Panc1 (cell line): Measurements from ENCODE around the gene MAGI2. TPM values are rescaled to one million over a fixed set of nuclear protein-coding genes. Genes with fewer than 3 reads are reported as not detected.

ENCODE experiments used
- ATAC-seq: fragments of 200-7000 bp; cut with Tn5 transposase; 2 replicates; pipeline ENCODE4 v1.9.1; 2020; ENCODE audit warnings: mild to moderate bottlenecking, moderate library complexity
- BruUV-seq: library from RNA; stranded (reverse); fragments of 400-500 nt; replicated peaks from 2 replicates; lab custom pipeline; 2021; lab: Mats Ljungman, UMichigan
- CTCF ChIA-PET: fragments of 300-600 bp; sonication (Branson Sonifier 250); formaldehyde crosslinking; loops from one replicate; lab custom pipeline; 2022; ENCODE audit warnings: antibody characterized with exemption; lab: Charles Lee
- POLR2A ChIA-PET: fragments of 300-600 bp; sonication (Branson Sonifier 250); formaldehyde crosslinking; loops from one replicate; lab custom pipeline; 2022; ENCODE audit warnings: antibody characterized with exemption; lab: Charles Lee
- DNase-seq: peaks from one replicate; pipeline ENCODE4 v3.0.0-alpha.2; 2010; ENCODE audit warnings: low read depth, low spot score
- H3K27ac ChIP-seq: 2 replicates; pipeline ENCODE4 v1.5.1; 2011; ENCODE audit warnings: mild to moderate bottlenecking, low read length, inconsistent platforms
- H3K27me3 ChIP-seq: fragments of 200-500 bp; sonication (Bioruptor generic); 2 replicates; pipeline ENCODE4 v1.6.0; 2014; ENCODE audit warnings: low read length, inconsistent platforms; ENCODE audit not compliant: control insufficient read depth, insufficient read depth
- H3K36me3 ChIP-seq: fragments of 200-500 bp; sonication (Bioruptor generic); 2 replicates; pipeline ENCODE4 v1.5.1; 2014; ENCODE audit warnings: inconsistent platforms, mild to moderate bottlenecking, low read length, moderate library complexity; ENCODE audit not compliant: control insufficient read depth, insufficient read depth
- H3K4me1 ChIP-seq: 2 replicates; pipeline ENCODE4 v1.5.1; 2011; ENCODE audit warnings: inconsistent platforms, mild to moderate bottlenecking, low read length, moderate library complexity; ENCODE audit not compliant: control insufficient read depth, insufficient read depth
- H3K4me3 ChIP-seq, 2 experiments: 2 replicates each; pipeline ENCODE4 v1.5.1; 2011 to 2012; ENCODE audit warnings: low read depth in 2 of 2, low read length in 2 of 2, mild to moderate bottlenecking in 2 of 2, inconsistent platforms in 1 of 2, moderate library complexity in 1 of 2
- H3K9me3 ChIP-seq: fragments of 200-500 bp; sonication (Bioruptor generic); 2 replicates; pipeline ENCODE4 v1.5.1; 2014; ENCODE audit warnings: low read depth, mild to moderate bottlenecking, inconsistent platforms, low read length, moderate library complexity; ENCODE audit not compliant: control insufficient read depth, insufficient read depth
- POLR2AphosphoS5 ChIP-seq: IDR thresholded peaks from 2 replicates; pipeline ENCODE4 v1.6.1; 2012; ENCODE audit warnings: mild to moderate bottlenecking, low read depth, low read length, moderate library complexity
- SIN3A ChIP-seq: IDR thresholded peaks from 2 replicates; pipeline ENCODE4 v1.6.1; 2012; ENCODE audit warnings: low read depth, mild to moderate bottlenecking, low read length, moderate library complexity, borderline replicate concordance; ENCODE audit not compliant: insufficient read depth
- TCF7L2 ChIP-seq: IDR thresholded peaks from 2 replicates; pipeline ENCODE4 v1.6.1; 2011; ENCODE audit warnings: mild to moderate bottlenecking, low read depth, low read length, inconsistent platforms
- in situ Hi-C: cut with HindIII; loops from 2 replicates; pipeline ENCODE4 v1.10.0; 2016; ENCODE audit warnings: low sequenced_read_pairs, low pct_unique_long_range_greater_than_20kb
- intact Hi-C: fragments of 100-400 bp; cut with micrococcal nuclease; formaldehyde crosslinking; loops from one replicate; pipeline ENCODE4 v1.10.0; 2022; ENCODE audit not compliant: unreplicated experiment
- total RNA-seq: library from RNA; stranded (reverse); gene quantifications from one replicate; pipeline ENCODE4 v1.2.1, GENCODE V29; 2021; ENCODE audit not compliant: unreplicated experiment
- TF ChIP-seq, protein P1 (sequence below): fragments of 450-650 bp; IDR thresholded peaks from 2 replicates; pipeline ENCODE4 v1.5.1; 2017; ENCODE audit warnings: mild to moderate bottlenecking
- TF ChIP-seq, protein P2 (sequence below), 2 experiments: IDR thresholded peaks; 2 replicates each; pipeline ENCODE4 v1.6.1; 2011 to 2012; ENCODE audit warnings: low read depth in 2 of 2, control low read depth in 1 of 2, low read length in 1 of 2, mild to moderate bottlenecking in 1 of 2, moderate library complexity in 1 of 2; ENCODE audit not compliant: insufficient read depth in 1 of 2

The MAGI2 gene
- total RNA-seq, 1 experiment from 2014 or later: 5.4 TPM

- no TSS peak for BruUV-seq
- intact Hi-C loops: loop anchor here (5.0 to 10.0 kb wide), 3 partner anchors 221 to 1151 kb away; no protein-coding TSS in a partner anchor
- H3K9me3 ChIP-seq: no peaks in the 10 kb centered on the region
- ATAC-seq (no peak), DNase-seq (no peak)
- in situ Hi-C loops: no loop called here
- no peak overlapping the region for H3K4me3 ChIP-seq
- H3K27ac ChIP-seq: no peak overlapping the region
- ChIA-PET POLR2A (no interaction called here), CTCF (no interaction called here)
- no peaks in the 10 kb centered on the region for H3K36me3 ChIP-seq
- no peaks in the 10 kb centered on the region for H3K27me3 ChIP-seq
- peaks cover 6% of the 10 kb centered on the region; the same call in 1 of the 2 replicates for H3K4me1 ChIP-seq
- no peak for TF ChIP-seq SIN3A
- no peak for TF ChIP-seq TCF7L2
- TF ChIP-seq, protein P1, sequence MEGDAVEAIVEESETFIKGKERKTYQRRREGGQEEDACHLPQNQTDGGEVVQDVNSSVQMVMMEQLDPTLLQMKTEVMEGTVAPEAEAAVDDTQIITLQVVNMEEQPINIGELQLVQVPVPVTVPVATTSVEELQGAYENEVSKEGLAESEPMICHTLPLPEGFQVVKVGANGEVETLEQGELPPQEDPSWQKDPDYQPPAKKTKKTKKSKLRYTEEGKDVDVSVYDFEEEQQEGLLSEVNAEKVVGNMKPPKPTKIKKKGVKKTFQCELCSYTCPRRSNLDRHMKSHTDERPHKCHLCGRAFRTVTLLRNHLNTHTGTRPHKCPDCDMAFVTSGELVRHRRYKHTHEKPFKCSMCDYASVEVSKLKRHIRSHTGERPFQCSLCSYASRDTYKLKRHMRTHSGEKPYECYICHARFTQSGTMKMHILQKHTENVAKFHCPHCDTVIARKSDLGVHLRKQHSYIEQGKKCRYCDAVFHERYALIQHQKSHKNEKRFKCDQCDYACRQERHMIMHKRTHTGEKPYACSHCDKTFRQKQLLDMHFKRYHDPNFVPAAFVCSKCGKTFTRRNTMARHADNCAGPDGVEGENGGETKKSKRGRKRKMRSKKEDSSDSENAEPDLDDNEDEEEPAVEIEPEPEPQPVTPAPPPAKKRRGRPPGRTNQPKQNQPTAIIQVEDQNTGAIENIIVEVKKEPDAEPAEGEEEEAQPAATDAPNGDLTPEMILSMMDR: no peak
- no peak for TF ChIP-seq POLR2AphosphoS5
- TF ChIP-seq, protein P2, sequence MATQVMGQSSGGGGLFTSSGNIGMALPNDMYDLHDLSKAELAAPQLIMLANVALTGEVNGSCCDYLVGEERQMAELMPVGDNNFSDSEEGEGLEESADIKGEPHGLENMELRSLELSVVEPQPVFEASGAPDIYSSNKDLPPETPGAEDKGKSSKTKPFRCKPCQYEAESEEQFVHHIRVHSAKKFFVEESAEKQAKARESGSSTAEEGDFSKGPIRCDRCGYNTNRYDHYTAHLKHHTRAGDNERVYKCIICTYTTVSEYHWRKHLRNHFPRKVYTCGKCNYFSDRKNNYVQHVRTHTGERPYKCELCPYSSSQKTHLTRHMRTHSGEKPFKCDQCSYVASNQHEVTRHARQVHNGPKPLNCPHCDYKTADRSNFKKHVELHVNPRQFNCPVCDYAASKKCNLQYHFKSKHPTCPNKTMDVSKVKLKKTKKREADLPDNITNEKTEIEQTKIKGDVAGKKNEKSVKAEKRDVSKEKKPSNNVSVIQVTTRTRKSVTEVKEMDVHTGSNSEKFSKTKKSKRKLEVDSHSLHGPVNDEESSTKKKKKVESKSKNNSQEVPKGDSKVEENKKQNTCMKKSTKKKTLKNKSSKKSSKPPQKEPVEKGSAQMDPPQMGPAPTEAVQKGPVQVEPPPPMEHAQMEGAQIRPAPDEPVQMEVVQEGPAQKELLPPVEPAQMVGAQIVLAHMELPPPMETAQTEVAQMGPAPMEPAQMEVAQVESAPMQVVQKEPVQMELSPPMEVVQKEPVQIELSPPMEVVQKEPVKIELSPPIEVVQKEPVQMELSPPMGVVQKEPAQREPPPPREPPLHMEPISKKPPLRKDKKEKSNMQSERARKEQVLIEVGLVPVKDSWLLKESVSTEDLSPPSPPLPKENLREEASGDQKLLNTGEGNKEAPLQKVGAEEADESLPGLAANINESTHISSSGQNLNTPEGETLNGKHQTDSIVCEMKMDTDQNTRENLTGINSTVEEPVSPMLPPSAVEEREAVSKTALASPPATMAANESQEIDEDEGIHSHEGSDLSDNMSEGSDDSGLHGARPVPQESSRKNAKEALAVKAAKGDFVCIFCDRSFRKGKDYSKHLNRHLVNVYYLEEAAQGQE (IDR thresholded peaks at IDR 0.05; ENCODE audit: insufficient read depth in 1 of 2, low read depth in 2 of 2, low read length in 1 of 2): no peak
Observed at GRCh38 chr7:79175374-79175773, 278.1 kb downstream of the MAGI2 start.

GRCh38 chr7:79165225-79165624 is 288.2 kb downstream of the MAGI2 start:
- no peak overlapping the region for H3K27ac ChIP-seq
- in situ Hi-C loops: no loop called here
- H3K4me3 ChIP-seq: no peak overlapping the region
- H3K27me3 ChIP-seq: no peaks in the 10 kb centered on the region
- ChIA-PET POLR2A (no interaction called here), CTCF (no interaction called here)
- TF ChIP-seq, protein P1: no peak
- TF ChIP-seq POLR2AphosphoS5 (no peak), SIN3A (no peak), TCF7L2 (no peak)
- TF ChIP-seq, protein P2 (IDR thresholded peaks at IDR 0.05; ENCODE audit: insufficient read depth in 1 of 2, low read depth in 2 of 2, low read length in 1 of 2): no peak
- H3K4me1 ChIP-seq: no peaks in the 10 kb centered on the region; the same call in 1 of the 2 replicates
- H3K9me3 ChIP-seq: peaks cover 3% of the 10 kb centered on the region
- H3K36me3 ChIP-seq: no peaks in the 10 kb centered on the region
- no TSS peak for BruUV-seq
- intact Hi-C loops: no loop called here
- DNase-seq: no peak
- ATAC-seq: no peak
